ENCODE data around the gene SIAH2. TPM values are rescaled to one million over a fixed set of nuclear protein-coding genes. Genes with fewer than 3 reads are reported as not detected.

The SIAH2 gene
- total and polyA plus RNA-seq, 2 experiments from 2014 or later = 43.6 to 57.9 TPM

GRCh38 chr3:150770681-150771080, 7.7 kb upstream of the SIAH2 start:
- Histone ChIP-seq H3K36me3 (replicated peaks; ENCODE audit: insufficient read depth, low read depth) (no peaks in the 10 kb centered on the region), H3K4me3 (no peak overlapping the region), H3K4me1 (ENCODE audit: insufficient read depth) (peaks cover 12% of the 10 kb centered on the region), H2AFZ (no peak overlapping the region), H3K27me3 (no peaks in the 10 kb centered on the region), H3K9me2 (replicated peaks; ENCODE audit: insufficient read depth) (no peaks in the 10 kb centered on the region), H4K20me1 (ENCODE audit: insufficient read depth, poor library complexity, severe bottlenecking) (no peaks in the 10 kb centered on the region), H3K79me2 (no peaks in the 10 kb centered on the region), H3K9me3 (ENCODE audit: low read depth) (no peaks in the 10 kb centered on the region), H3K4me2 (no peak overlapping the region), H3K27ac (peak overlapping the region; percentile 45)
- TF ChIP-seq EZH2phosphoT487 (IDR thresholded peaks at IDR 0.05; ENCODE audit: low read depth, severe bottlenecking, unreplicated experiment) = no peak
- 62% methylated on average over 3 of the region's 3 CpGs for WGBS (ENCODE audit: low lambda C conversion rate, missing lambda C conversion rate)
- no peak for DNase-seq (ENCODE audit: low spot score)

- no peaks in the 10 kb centered on the region for H3K9me2 ChIP-seq (replicated peaks; ENCODE audit: insufficient read depth)
- TF ChIP-seq EZH2 (IDR thresholded peaks at IDR 0.05; ENCODE audit: borderline replicate concordance) (no peak), EZH2phosphoT487 (IDR thresholded peaks at IDR 0.05; ENCODE audit: low read depth, severe bottlenecking, unreplicated experiment) (no peak), CTCF (IDR thresholded peaks at IDR 0.05; ENCODE audit: poor library complexity) (no peak)
- no peak overlapping the region for H3K4me3 ChIP-seq
- no peaks in the 10 kb centered on the region for H3K9me3 ChIP-seq (ENCODE audit: low read depth)
- H3K4me1 ChIP-seq (ENCODE audit: insufficient read depth) = peaks cover 28% of the 10 kb centered on the region
- H4K20me1 ChIP-seq (ENCODE audit: insufficient read depth, poor library complexity, severe bottlenecking) = no peaks in the 10 kb centered on the region
- no peak overlapping the region for H2AFZ ChIP-seq
- 90% methylated on average over 3 of the region's 3 CpGs for WGBS (ENCODE audit: low lambda C conversion rate, missing lambda C conversion rate)
- no peak for DNase-seq (ENCODE audit: low spot score)
- no peak overlapping the region for H3K27ac ChIP-seq
- H3K27me3 ChIP-seq = no peaks in the 10 kb centered on the region
- peaks cover 7% of the 10 kb centered on the region for H3K79me2 ChIP-seq
- no peak overlapping the region for H3K4me2 ChIP-seq
- H3K36me3 ChIP-seq (replicated peaks; ENCODE audit: insufficient read depth, low read depth) = no peaks in the 10 kb centered on the region
These were observed 3.8 kb upstream of the SIAH2 start for GRCh38 chr3:150766742-150767141.

- TF ChIP-seq EZH2phosphoT487 (IDR thresholded peaks at IDR 0.05; ENCODE audit: low read depth, severe bottlenecking, unreplicated experiment) = no peak
- TF ChIP-seq EZH2 (IDR thresholded peaks at IDR 0.05; ENCODE audit: borderline replicate concordance) = no peak
- TF ChIP-seq CTCF (IDR thresholded peaks at IDR 0.05; ENCODE audit: poor library complexity) = no peak
- 59% methylated on average over 8 of the region's 8 CpGs for WGBS (ENCODE audit: low lambda C conversion rate, missing lambda C conversion rate)
- peaks cover 13% of the 10 kb centered on the region for H3K79me2 ChIP-seq
- peaks cover 5% of the 10 kb centered on the region for H4K20me1 ChIP-seq (ENCODE audit: insufficient read depth, poor library complexity, severe bottlenecking)
- no peak overlapping the region for H3K4me3 ChIP-seq
- H2AFZ ChIP-seq = no peak overlapping the region
- no peaks in the 10 kb centered on the region for H3K36me3 ChIP-seq (replicated peaks; ENCODE audit: insufficient read depth, low read depth)
- H3K9me2 ChIP-seq (replicated peaks; ENCODE audit: insufficient read depth) = no peaks in the 10 kb centered on the region
- peaks cover 29% of the 10 kb centered on the region for H3K4me1 ChIP-seq (ENCODE audit: insufficient read depth)
- no peak for DNase-seq (ENCODE audit: low spot score)
- no peak overlapping the region for H3K4me2 ChIP-seq
- no peaks in the 10 kb centered on the region for H3K9me3 ChIP-seq (ENCODE audit: low read depth)
- H3K27ac ChIP-seq = peak overlapping the region; percentile 64
- no peaks in the 10 kb centered on the region for H3K27me3 ChIP-seq
These were observed 3.2 kb upstream of the SIAH2 start for GRCh38 chr3:150765949-150766720.

- H3K79me2 ChIP-seq = peaks cover 24% of the 10 kb centered on the region
- TF ChIP-seq CTCF (IDR thresholded peaks at IDR 0.05; ENCODE audit: poor library complexity) (no peak), EZH2 (IDR thresholded peaks at IDR 0.05; ENCODE audit: borderline replicate concordance) (no peak), EZH2phosphoT487 (IDR thresholded peaks at IDR 0.05; ENCODE audit: low read depth, severe bottlenecking, unreplicated experiment) (no peak)
- H2AFZ ChIP-seq = no peak overlapping the region
- H4K20me1 ChIP-seq (ENCODE audit: insufficient read depth, poor library complexity, severe bottlenecking) = peaks cover 16% of the 10 kb centered on the region
- H3K4me2 ChIP-seq = peak overlapping the region; percentile 82
- 97% methylated on average over 2 of the region's 2 CpGs for WGBS (ENCODE audit: low lambda C conversion rate, missing lambda C conversion rate)
- H3K27me3 ChIP-seq = no peaks in the 10 kb centered on the region
- H3K4me1 ChIP-seq (ENCODE audit: insufficient read depth) = peaks cover 29% of the 10 kb centered on the region
- H3K27ac ChIP-seq = peak overlapping the region; percentile 97
- H3K4me3 ChIP-seq = no peak overlapping the region
- no peaks in the 10 kb centered on the region for H3K9me2 ChIP-seq (replicated peaks; ENCODE audit: insufficient read depth)
- no peaks in the 10 kb centered on the region for H3K9me3 ChIP-seq (ENCODE audit: low read depth)
- DNase-seq (ENCODE audit: low spot score) = no peak
- H3K36me3 ChIP-seq (replicated peaks; ENCODE audit: insufficient read depth, low read depth) = no peaks in the 10 kb centered on the region
These were observed 2.0 kb upstream of the SIAH2 start for GRCh38 chr3:150764967-150765366.
